IPS-15b (cell line): ENCODE measurements around the gene TTK.

Source experiments
- H3K27me3 ChIP-seq: one replicate; pipeline ENCODE4 v1.6.1; 2013; ENCODE audit warnings: low read length; ENCODE audit not compliant: control insufficient read depth, insufficient read depth
- H3K36me3 ChIP-seq: one replicate; pipeline ENCODE4 v1.6.1; 2013; ENCODE audit warnings: low read length; ENCODE audit not compliant: control insufficient read depth, insufficient read depth
- H3K4me1 ChIP-seq: one replicate; pipeline ENCODE4 v1.6.1; 2013; ENCODE audit warnings: mild to moderate bottlenecking, low read length; ENCODE audit not compliant: control insufficient read depth, insufficient read depth
- H3K4me3 ChIP-seq: one replicate; pipeline ENCODE4 v1.5.1; 2013; ENCODE audit warnings: low read depth, low read length
- H3K9ac ChIP-seq: one replicate; pipeline ENCODE4 v1.6.1; 2013; ENCODE audit warnings: low read depth, mild to moderate bottlenecking, low read length
- H3K9me3 ChIP-seq: one replicate; pipeline ENCODE4 v1.6.1; 2013; ENCODE audit warnings: mild to moderate bottlenecking, low read length; ENCODE audit not compliant: control insufficient read depth, insufficient read depth

Gene TTK

DNA sequence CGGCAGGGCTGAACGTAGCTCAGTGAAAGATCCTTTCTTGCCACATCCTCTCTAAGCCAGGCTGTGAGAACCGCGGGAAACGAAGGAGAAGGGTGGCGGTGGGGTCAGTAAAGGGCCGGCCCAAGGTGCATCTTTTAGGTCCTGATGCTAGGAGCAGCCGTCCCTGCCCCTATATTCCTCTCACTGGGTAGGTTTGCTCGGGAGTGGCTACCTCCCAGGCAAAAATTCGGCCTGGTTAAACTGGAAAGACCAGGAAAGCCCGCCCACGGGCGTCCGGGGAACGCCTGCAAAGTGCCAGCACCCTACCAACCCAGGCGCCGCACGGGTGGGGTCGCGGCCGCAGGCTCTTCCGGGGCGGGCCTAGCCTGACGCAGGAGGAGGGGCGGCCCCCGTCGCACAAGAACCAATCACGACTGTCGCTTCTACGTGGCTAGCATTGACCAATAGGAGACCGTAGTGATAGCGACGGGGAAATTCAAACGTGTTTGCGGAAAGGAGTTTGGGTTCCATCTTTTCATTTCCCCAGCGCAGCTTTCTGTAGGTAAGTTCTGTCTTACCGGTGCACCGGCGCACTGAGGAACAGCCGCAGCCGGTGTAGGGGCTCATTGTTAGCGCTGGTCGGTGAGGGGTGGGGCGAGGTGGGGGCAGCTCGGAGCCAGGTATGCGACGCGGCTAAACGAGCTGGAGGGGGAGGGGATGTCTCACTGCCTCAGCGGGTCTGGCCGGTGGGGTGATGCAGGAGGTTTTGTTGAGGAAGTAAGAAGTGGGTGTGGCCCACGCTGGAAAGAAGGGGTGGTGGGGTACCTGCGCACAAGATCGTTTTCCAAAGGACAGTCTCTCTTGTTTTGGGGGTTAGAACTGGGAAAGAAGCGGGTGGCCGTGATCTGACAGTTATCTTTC, at the start of gene TTK:
TSS of gene TTK (plus strand) at position 477 of the 900 bp plus-strand sequence. CDS start 1,195 bp downstream, outside the sequence.
- Histone ChIP-seq H3K9me3 (no peaks in the 10 kb centered on the region), H3K9ac (peak within 1 kb of the TSS; percentile 85), H3K4me3 (peak within 1 kb of the TSS; percentile 76), H3K27me3 (no peaks in the 10 kb centered on the region), H3K4me1 (peaks cover 3% of the 10 kb centered on the region), H3K36me3 (no peaks in the 10 kb centered on the region)

DNA sequence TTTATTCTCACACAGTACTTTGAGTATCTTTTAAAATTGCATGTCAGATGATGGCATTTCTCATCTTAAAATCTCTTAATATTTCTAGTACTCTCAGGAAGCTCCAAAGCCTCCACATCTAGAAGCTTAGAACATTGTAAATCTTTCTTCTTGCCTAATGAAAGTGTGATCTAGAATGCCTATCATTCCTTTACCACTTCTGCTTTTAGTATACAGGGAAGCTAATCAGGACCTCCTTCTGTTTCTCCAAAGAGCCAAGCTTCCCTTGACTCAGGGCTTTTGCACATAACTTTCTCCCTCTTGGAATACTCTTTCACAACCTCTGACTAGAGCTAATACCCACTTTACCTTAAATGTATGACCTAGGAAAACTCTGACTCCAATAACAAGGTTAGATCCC, 49.6 kb upstream of the TTK start:
- Histone ChIP-seq H3K9me3 (no peaks in the 10 kb centered on the region), H3K4me1 (no peaks in the 10 kb centered on the region), H3K9ac (no peak overlapping the region), H3K36me3 (no peaks in the 10 kb centered on the region), H3K4me3 (no peak overlapping the region), H3K27me3 (no peaks in the 10 kb centered on the region)

DNA sequence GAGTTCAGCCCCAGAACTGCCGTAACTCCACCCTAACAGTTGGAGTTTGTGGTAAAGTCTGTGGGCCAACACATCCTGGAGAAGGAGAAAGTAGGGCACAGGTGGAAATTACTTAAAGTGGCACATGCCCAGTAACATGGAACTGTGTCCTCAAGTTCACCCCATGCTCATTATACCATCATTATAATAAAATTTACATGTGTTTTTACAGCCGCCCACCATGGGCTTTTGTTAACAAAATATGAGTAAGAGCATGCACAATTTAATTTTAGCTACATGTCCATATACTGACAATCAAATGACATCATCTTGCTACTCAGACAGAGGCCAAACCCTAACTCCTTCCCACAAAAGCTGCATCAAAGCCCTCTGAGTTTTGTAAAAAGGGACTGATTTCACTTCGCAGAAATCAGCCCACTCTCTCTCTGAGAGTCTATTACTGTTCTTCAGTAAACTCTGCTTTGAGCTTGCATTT, 39.8 kb upstream of the TTK start:
- Histone ChIP-seq H3K9me3 (peaks cover 4% of the 10 kb centered on the region), H3K4me3 (no peak overlapping the region), H3K4me1 (no peaks in the 10 kb centered on the region), H3K9ac (no peak overlapping the region), H3K27me3 (no peaks in the 10 kb centered on the region), H3K36me3 (no peaks in the 10 kb centered on the region)

DNA sequence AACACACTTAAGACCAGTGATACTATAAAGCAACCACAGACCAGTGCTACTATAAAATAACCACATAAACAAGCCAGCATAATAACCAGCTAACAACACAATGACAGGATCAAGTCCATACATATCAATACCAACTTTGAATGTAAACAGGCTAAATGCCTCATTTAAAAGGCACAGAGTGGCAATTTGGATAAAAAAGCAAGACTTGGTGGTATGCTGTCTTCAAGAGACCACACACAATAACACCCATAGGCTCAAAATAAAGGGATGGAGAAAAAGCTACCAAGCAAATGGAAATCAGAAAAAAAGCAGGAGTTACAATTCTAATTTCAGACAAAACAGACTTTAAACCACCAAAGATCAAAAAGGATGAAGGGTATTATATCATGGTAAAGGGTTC, 37.3 kb upstream of the TTK start:
- no peak overlapping the region for H3K9ac ChIP-seq
- no peaks in the 10 kb centered on the region for H3K36me3 ChIP-seq
- H3K4me3 ChIP-seq = no peak overlapping the region
- H3K9me3 ChIP-seq = peaks cover 4% of the 10 kb centered on the region
- no peaks in the 10 kb centered on the region for H3K27me3 ChIP-seq
- no peaks in the 10 kb centered on the region for H3K4me1 ChIP-seq

DNA sequence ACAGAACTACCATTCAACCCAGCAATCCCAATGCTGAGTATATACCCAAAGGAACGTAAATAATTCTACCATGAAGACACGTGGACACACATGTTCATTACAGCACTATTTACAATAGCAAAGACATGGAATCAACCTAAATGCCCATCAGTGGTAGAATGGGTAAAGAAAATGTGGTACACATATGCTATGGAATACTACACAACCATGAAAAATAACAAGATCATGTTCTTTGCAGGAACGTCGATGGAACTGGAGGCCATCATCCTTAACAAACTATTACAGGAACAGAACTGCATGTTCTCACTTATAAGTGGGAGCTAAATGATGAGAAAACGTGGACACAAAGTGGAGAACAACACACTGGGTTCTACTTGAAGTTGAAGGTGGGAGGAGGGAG, 34.7 kb upstream of the TTK start:
- Histone ChIP-seq H3K27me3 (no peaks in the 10 kb centered on the region), H3K4me3 (no peak overlapping the region), H3K9me3 (peaks cover 4% of the 10 kb centered on the region), H3K9ac (no peak overlapping the region), H3K4me1 (no peaks in the 10 kb centered on the region), H3K36me3 (no peaks in the 10 kb centered on the region)

DNA sequence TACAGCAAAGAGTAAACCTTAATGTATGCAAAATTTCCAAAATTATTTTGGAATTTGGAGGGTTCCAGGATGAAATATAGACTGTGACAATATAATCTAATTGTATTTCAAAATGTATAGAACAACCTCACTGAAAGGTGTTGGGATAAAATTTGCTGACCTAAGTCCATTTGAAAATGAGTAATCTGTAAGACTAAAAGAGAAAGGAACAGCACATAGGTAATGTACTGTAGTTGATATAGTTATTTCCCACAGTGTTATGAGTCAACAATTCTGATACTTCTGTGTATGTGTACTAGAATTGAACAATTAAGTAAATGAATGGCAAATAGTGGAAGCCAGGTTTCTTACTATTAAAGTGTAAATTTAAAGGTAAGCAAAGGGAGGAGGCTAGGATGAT, 33.3 kb upstream of the TTK start:
- H3K9me3 ChIP-seq = peaks cover 4% of the 10 kb centered on the region
- H3K4me1 ChIP-seq = no peaks in the 10 kb centered on the region
- H3K4me3 ChIP-seq = no peak overlapping the region

DNA sequence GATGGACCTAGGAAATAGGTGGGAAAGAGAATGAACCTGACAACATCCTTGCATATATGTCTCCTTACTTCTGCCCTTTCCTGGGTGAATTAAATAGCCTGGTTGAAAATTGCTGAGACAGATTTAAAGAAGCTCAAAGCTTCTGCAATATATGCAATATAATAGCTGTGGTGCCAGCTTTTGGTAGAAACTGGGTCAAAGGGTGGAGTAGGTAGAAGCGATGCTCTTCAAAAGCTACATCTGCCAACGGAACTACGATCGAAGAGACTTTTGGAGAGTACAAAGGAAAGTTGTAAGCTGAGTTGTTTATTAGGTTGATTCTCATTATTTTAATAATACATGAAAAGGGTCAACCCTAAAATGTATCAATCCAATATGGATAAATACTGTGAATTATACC, 22.8 kb upstream of the TTK start:
- Histone ChIP-seq H3K9me3 (no peaks in the 10 kb centered on the region), H3K4me3 (no peak overlapping the region), H3K36me3 (no peaks in the 10 kb centered on the region), H3K9ac (no peak overlapping the region), H3K27me3 (no peaks in the 10 kb centered on the region), H3K4me1 (no peaks in the 10 kb centered on the region)

More for the DNA sequence above, 33.3 kb upstream of the TTK start:
- H3K9ac ChIP-seq = no peak overlapping the region
- no peaks in the 10 kb centered on the region for H3K36me3 ChIP-seq
- no peaks in the 10 kb centered on the region for H3K27me3 ChIP-seq

DNA sequence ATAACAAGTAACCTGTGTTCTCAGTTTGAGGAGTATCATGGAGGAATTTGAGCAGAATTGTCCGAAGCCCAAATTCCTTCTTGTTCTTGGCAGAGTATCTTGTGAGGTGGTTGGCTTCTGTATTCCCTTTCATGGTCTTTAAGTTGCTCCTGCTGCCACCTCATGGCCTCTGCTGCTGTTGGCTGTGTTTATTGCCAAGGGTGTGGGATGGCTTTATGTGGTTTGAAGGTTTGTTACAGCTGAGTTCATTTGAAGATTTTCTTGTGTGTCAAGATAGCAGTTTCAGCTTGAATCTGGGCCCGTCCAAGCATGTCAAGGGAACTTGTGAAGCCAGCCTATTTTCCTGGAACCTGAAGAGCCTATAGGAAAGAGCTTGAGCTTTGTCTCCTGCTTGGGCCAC, 20.2 kb upstream of the TTK start:
- H3K36me3 ChIP-seq = no peaks in the 10 kb centered on the region
- H3K9ac ChIP-seq = no peak overlapping the region

DNA sequence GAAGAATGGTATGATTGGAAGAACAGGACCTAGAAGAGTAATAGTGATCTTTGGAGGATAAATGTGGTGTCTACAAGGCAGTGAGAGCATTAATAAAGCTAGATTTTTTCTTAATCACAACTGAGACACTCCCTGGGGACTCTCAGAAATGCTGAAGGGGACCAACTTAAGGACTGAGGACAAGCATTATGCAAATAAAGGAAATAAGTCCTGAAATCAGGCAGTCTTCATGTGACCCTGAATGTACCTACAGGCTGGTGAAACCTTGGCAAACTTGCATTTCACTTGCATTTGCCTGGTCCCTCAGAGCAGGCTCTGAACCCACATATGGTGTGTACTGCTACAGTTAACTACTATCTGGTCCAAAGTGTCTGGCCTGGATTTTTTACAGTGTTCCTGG, 19.3 kb upstream of the TTK start:
- Histone ChIP-seq H3K9ac (no peak overlapping the region), H3K9me3 (no peaks in the 10 kb centered on the region), H3K4me1 (no peaks in the 10 kb centered on the region), H3K27me3 (no peaks in the 10 kb centered on the region), H3K4me3 (no peak overlapping the region), H3K36me3 (no peaks in the 10 kb centered on the region)

More for the DNA sequence above, 20.2 kb upstream of the TTK start:
- H3K9me3 ChIP-seq = no peaks in the 10 kb centered on the region
- H3K27me3 ChIP-seq = no peaks in the 10 kb centered on the region
- H3K4me1 ChIP-seq = no peaks in the 10 kb centered on the region
- H3K4me3 ChIP-seq = no peak overlapping the region

DNA sequence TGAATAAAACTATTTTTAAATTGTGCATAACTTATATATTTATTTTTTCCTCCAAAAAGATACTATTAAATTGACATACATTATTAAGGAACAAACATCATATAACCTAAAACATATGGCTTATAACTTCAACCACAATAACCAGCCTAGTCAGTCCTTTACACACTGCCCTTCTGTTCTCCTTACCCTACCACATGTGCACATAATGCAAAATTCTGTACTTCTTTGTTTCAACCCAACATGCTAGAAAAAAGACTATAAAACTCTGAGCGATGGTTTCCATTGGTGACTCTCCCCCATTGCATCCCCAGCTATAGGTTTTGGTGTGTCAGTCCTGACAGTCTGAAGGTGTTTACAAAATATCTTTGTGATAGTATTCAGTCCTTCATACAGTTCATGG, 14.8 kb upstream of the TTK start:
- peaks cover 14% of the 10 kb centered on the region for H3K4me1 ChIP-seq
- H3K9ac ChIP-seq = no peak overlapping the region
- H3K4me3 ChIP-seq = no peak overlapping the region
- H3K27me3 ChIP-seq = no peaks in the 10 kb centered on the region
- H3K36me3 ChIP-seq = no peaks in the 10 kb centered on the region
- H3K9me3 ChIP-seq = no peaks in the 10 kb centered on the region

DNA sequence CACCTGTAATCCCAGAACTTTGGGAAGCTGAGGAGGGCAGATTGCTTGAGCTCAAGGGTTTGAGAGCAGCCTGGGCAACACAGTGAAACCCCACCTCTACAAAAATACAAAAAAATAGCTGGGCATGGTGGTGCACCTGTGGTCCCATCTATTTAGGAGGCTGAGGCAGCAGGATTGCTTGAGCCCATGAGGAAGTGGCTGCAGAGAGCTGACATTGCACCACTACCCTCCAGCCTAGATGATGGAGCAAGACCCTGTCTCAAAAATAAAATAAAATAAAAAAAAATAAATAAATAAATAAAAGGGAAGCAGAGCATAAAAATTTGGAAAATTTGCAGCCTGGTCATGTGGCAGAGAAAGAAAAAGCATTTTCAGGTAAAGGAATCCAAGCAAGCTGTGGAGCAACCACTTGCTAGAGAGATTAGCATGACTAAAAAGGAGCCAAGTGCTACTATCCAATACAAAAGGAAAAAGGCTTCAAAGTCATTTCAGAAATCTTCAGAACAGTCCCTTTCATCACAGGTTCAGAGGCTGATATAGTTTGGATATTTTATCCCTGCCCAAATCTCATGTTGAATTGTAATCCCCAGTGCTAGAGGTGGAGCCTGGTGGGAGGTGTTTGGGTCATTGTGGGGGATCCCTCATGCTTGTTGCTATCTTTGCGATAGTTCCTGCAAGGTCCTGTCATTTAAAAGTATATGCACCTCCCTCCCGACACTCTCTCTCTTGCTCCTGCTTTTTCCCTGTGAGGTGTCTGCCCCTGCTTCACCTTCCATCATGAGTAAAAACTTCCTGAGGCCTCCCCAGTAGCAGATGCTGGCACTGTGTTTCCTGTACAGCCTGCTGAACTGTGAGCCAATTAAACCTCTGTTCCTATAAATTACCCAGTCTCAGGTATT, 11.2 kb upstream of the TTK start:
- Histone ChIP-seq H3K4me3 (peak overlapping the region; percentile 9), H3K4me1 (peaks cover 14% of the 10 kb centered on the region), H3K9me3 (no peaks in the 10 kb centered on the region), H3K27me3 (no peaks in the 10 kb centered on the region), H3K9ac (no peak overlapping the region), H3K36me3 (no peaks in the 10 kb centered on the region)
